ENCODE results near the gene TRIM46. TPM values are rescaled to one million over a fixed set of nuclear protein-coding genes. Genes with fewer than 3 reads are reported as not detected.

The TRIM46 gene
- polyA plus RNA-seq, 1 donor (not counting 4 experiments of a cell fraction or from before 2014, with no cell fraction given): 1.7 TPM

DNA sequence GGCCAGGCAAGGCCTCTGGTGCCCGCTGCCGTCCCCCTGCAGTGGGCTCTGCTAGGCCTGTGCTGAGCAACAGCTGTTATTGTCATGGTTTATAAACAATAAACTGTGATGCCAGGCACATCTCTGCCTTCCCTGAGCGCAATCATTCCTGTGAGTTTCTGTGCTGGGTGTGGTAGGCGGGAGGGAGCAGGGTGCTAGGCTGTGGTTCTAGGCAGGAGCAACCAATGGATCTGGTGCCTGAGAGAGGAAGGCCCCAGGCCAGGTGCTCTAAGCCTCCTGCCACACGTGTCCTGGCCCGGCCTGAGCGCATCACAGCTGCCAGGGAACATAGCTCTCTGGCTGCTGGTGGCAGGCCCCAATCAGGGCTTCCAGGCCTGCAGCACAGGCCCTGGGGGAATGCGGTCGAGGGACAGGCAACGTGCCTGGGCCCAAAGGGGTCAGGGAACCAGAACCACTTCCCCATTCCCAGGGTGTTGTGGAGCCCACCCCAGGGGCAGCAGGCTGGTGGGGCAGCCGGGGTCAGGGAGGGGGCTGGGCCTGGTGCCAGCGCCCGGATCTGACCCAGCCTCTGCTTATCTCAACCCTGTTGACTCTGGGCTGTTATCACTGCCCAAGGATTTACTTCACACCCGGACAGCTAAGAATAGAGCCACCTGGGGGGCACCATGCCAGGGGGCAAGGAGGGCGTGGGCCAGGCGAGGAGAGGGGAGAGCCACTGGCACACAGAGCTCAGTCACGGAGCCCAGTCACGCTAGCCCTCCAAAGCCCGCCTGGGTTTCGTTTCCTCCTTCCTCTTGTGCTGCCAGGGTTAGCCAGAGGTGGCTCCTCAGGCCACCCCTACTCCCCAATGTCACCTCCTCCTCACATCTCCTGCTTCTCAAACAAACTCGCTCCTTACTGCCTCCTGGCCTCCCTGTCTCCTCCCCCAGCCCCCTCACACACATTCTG lies 11.5 kb downstream of the TRIM46 start:
- no peak overlapping the region for H3K27ac ChIP-seq (ENCODE audit: control insufficient read depth, insufficient read depth, low read length)
- no peak overlapping the region for H3K9ac ChIP-seq (ENCODE audit: control insufficient read depth, extremely low read depth, insufficient read depth, low read length)

DNA sequence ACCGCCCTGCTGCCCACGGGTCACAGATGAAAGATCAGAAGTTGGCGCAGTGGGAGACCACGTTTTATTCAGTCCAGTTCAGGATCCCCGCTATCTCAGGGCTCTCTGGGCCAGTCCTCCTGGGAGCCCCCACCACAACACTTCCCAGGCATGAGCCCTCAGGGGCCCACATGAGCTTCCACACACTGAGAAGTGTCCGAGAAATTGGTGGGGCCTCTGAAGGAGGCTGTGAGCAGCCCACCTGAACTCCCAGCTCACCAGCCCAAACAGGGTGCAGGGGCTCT lies 12.1 kb downstream of the TRIM46 start:
- H3K79me2 ChIP-seq (ENCODE audit: control insufficient read depth, insufficient read depth, low read length): no peaks in the 10 kb centered on the region
- no peak overlapping the region for H3K4me2 ChIP-seq (ENCODE audit: control insufficient read depth, extremely low read depth, insufficient read depth, low read depth, low read length)
- DNase-seq (ENCODE audit: low read depth, low spot score) (no peak), FAIRE-seq (no peak)
- no peaks in the 10 kb centered on the region for H3K36me3 ChIP-seq (ENCODE audit: control insufficient read depth in 2 of 2, extremely low read depth in 1 of 2, insufficient read depth in 2 of 2, low read length in 2 of 2)
- no peaks in the 10 kb centered on the region for H3K9me1 ChIP-seq (ENCODE audit: control insufficient read depth, extremely low read depth, insufficient read depth, low read length)
- H4K20me1 ChIP-seq (ENCODE audit: control insufficient read depth, extremely low read depth, insufficient read depth, low read length): no peaks in the 10 kb centered on the region
- dilution Hi-C loops (cut with MboI; ENCODE audit: extremely low pct_ligation_motif_present, low sequenced_read_pairs): no loop called here
- TF ChIP-seq, protein P1, sequence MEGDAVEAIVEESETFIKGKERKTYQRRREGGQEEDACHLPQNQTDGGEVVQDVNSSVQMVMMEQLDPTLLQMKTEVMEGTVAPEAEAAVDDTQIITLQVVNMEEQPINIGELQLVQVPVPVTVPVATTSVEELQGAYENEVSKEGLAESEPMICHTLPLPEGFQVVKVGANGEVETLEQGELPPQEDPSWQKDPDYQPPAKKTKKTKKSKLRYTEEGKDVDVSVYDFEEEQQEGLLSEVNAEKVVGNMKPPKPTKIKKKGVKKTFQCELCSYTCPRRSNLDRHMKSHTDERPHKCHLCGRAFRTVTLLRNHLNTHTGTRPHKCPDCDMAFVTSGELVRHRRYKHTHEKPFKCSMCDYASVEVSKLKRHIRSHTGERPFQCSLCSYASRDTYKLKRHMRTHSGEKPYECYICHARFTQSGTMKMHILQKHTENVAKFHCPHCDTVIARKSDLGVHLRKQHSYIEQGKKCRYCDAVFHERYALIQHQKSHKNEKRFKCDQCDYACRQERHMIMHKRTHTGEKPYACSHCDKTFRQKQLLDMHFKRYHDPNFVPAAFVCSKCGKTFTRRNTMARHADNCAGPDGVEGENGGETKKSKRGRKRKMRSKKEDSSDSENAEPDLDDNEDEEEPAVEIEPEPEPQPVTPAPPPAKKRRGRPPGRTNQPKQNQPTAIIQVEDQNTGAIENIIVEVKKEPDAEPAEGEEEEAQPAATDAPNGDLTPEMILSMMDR (optimal IDR thresholded peaks at IDR 0.05 in 1 of 3, IDR thresholded peaks at IDR 0.05 in 1 of 3, conservative IDR thresholded peaks at IDR 0.05 in 1 of 3; ENCODE audit: extremely low read depth in 1 of 3, insufficient read depth in 2 of 3, low read length in 3 of 3): no peak
- TF ChIP-seq EZH2 (IDR thresholded peaks at IDR 0.05; ENCODE audit: low read length): no peak
- no peak overlapping the region for H2AFZ ChIP-seq (ENCODE audit: control insufficient read depth, low read length)
- H3K27me3 ChIP-seq (ENCODE audit: control insufficient read depth, extremely low read depth, insufficient read depth, low read length): no peaks in the 10 kb centered on the region
- no peaks in the 10 kb centered on the region for H3K9me3 ChIP-seq (ENCODE audit: control insufficient read depth, low read depth, low read length)
- H3K27ac ChIP-seq (ENCODE audit: control insufficient read depth, insufficient read depth, low read length): no peak overlapping the region
- peaks cover 5% of the 10 kb centered on the region for H3K4me1 ChIP-seq (ENCODE audit: control insufficient read depth, extremely low read depth, insufficient read depth, low read length)
- no peak overlapping the region for H3K9ac ChIP-seq (ENCODE audit: control insufficient read depth, extremely low read depth, insufficient read depth, low read length)
- H3K4me3 ChIP-seq (ENCODE audit: control insufficient read depth in 2 of 3, extremely low read depth in 1 of 3, insufficient read depth in 2 of 3, low read depth in 1 of 3, low read length in 3 of 3): no peak overlapping the region

More for the DNA sequence above, 11.5 kb downstream of the TRIM46 start:
- Histone ChIP-seq H3K9me3 (ENCODE audit: control insufficient read depth, low read depth, low read length) (no peaks in the 10 kb centered on the region), H4K20me1 (ENCODE audit: control insufficient read depth, extremely low read depth, insufficient read depth, low read length) (no peaks in the 10 kb centered on the region), H3K9me1 (ENCODE audit: control insufficient read depth, extremely low read depth, insufficient read depth, low read length) (no peaks in the 10 kb centered on the region), H2AFZ (ENCODE audit: control insufficient read depth, low read length) (no peak overlapping the region), H3K36me3 (ENCODE audit: control insufficient read depth in 2 of 2, extremely low read depth in 1 of 2, insufficient read depth in 2 of 2, low read length in 2 of 2) (no peaks in the 10 kb centered on the region), H3K4me2 (ENCODE audit: control insufficient read depth, extremely low read depth, insufficient read depth, low read depth, low read length) (no peak overlapping the region), H3K4me3 (ENCODE audit: control insufficient read depth in 2 of 3, extremely low read depth in 1 of 3, insufficient read depth in 2 of 3, low read depth in 1 of 3, low read length in 3 of 3) (no peak overlapping the region), H3K27me3 (ENCODE audit: control insufficient read depth, extremely low read depth, insufficient read depth, low read length) (no peaks in the 10 kb centered on the region), H3K79me2 (ENCODE audit: control insufficient read depth, insufficient read depth, low read length) (no peaks in the 10 kb centered on the region), H3K4me1 (ENCODE audit: control insufficient read depth, extremely low read depth, insufficient read depth, low read length) (peaks cover 5% of the 10 kb centered on the region)
- TF ChIP-seq, protein P1 (optimal IDR thresholded peaks at IDR 0.05 in 1 of 3, IDR thresholded peaks at IDR 0.05 in 1 of 3, conservative IDR thresholded peaks at IDR 0.05 in 1 of 3; ENCODE audit: extremely low read depth in 1 of 3, insufficient read depth in 2 of 3, low read length in 3 of 3): no peak
- no peak for TF ChIP-seq EZH2 (IDR thresholded peaks at IDR 0.05; ENCODE audit: low read length)
- DNase-seq (ENCODE audit: low read depth, low spot score): no peak
- FAIRE-seq: no peak
- dilution Hi-C loops (cut with MboI; ENCODE audit: extremely low pct_ligation_motif_present, low sequenced_read_pairs): no loop called here

All from keratinocyte (primary cell).